ENCODE results near the gene GRIP1.

The GRIP1 gene

GRCh38 chr12:66589095-66589494 is 89.8 kb downstream of the GRIP1 start:
- no peak for TF ChIP-seq CTCF (IDR thresholded peaks at IDR 0.05; ENCODE audit: low read depth, low read length)
- no peak overlapping the region for H3K4me3 ChIP-seq (replicated peaks in 1 of 2; ENCODE audit: low read depth in 2 of 2, low read length in 2 of 2)
- DNase-seq (ENCODE audit: low read depth in 2 of 2) = no peak

DNA sequence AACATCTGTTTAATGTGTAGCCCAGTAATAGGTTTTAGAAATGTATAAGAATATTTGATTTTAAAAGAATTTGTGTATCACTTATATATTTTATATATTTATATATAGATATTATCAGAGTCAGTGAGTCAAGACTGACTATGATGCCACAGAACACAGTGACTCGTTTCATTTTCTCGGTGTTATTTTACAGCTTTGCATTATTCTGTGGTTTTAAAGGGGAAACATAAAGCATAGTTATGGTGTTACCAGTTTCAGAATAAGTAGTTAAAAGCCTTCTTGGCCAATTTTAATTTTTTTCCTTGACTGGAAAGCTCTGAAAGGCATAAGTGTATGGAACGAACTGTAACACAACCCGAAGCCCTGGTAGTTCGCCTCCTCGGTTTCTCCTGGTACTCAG is 91.0 kb downstream of the GRIP1 start:
- no peak for TF ChIP-seq CTCF (IDR thresholded peaks at IDR 0.05; ENCODE audit: low read depth, low read length)
- no peak for DNase-seq (ENCODE audit: low read depth in 2 of 2)
- no peak overlapping the region for H3K4me3 ChIP-seq (replicated peaks in 1 of 2; ENCODE audit: low read depth in 2 of 2, low read length in 2 of 2)

GRCh38 chr12:66584673-66585072 is 94.2 kb downstream of the GRIP1 start:
- no peak overlapping the region for H3K4me3 ChIP-seq (replicated peaks in 1 of 2; ENCODE audit: low read depth in 2 of 2, low read length in 2 of 2)
- TF ChIP-seq CTCF (IDR thresholded peaks at IDR 0.05; ENCODE audit: low read depth, low read length) = no peak
- DNase-seq (ENCODE audit: low read depth in 2 of 2) = peak in 1 of 2 donors; percentile 1

DNA sequence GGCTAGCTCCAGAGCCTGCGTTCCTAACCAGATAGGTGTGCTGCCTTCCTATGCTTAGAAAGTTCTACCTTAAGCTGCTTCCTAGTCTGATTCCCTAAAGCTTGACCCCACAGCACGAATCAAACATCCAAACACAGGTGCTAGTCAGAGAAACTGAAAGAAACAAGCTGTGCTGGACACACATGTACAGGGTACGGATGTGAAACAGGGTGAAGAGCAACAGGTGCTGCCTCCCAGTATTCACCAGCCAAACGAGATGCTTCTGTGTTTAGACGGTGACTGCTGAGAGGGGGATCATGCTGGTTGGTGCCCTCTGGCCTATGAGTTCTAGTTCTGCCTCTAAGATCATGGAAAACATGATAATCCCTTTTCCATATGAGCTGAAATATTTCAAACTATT is 105.3 kb downstream of the GRIP1 start:
- DNase-seq (ENCODE audit: low read depth in 2 of 2) = no peak
- H3K4me3 ChIP-seq (replicated peaks in 1 of 2; ENCODE audit: low read depth in 2 of 2, low read length in 2 of 2) = no peak overlapping the region
- no peak for TF ChIP-seq CTCF (IDR thresholded peaks at IDR 0.05; ENCODE audit: low read depth, low read length)

- H3K4me3 ChIP-seq (replicated peaks in 1 of 2; ENCODE audit: low read depth in 2 of 2, low read length in 2 of 2) = no peak overlapping the region
- DNase-seq (ENCODE audit: low read depth in 2 of 2) = no peak
- no peak for TF ChIP-seq CTCF (IDR thresholded peaks at IDR 0.05; ENCODE audit: low read depth, low read length)
Measured at GRCh38 chr12:66572845-66573244, 106.0 kb downstream of the GRIP1 start.

GRCh38 chr12:66571361-66571915 is 107.4 kb downstream of the GRIP1 start:
- no peak overlapping the region for H3K4me3 ChIP-seq (replicated peaks in 1 of 2; ENCODE audit: low read depth in 2 of 2, low read length in 2 of 2)
- no peak for TF ChIP-seq CTCF (IDR thresholded peaks at IDR 0.05; ENCODE audit: low read depth, low read length)
- DNase-seq (ENCODE audit: low read depth in 2 of 2) = no peak

GRCh38 chr12:66563220-66563619 is 115.7 kb downstream of the GRIP1 start:
- TF ChIP-seq CTCF (IDR thresholded peaks at IDR 0.05; ENCODE audit: low read depth, low read length) = no peak
- DNase-seq (ENCODE audit: low read depth in 2 of 2) = no peak
- no peak overlapping the region for H3K4me3 ChIP-seq (replicated peaks in 1 of 2; ENCODE audit: low read depth in 2 of 2, low read length in 2 of 2)

Data from cardiac fibroblast (primary cell).